H9 (cell line): ENCODE results near the gene DPF3. TPM values are rescaled to one million over a fixed set of nuclear protein-coding genes. Genes with fewer than 3 reads are reported as not detected.

Source experiments
- DNase-seq: peaks from one replicate; pipeline ENCODE4 v3.0.0-alpha.2; 2017
- H2AFZ ChIP-seq: one replicate; pipeline ENCODE4 v1.6.1; 2013; ENCODE audit warnings: mild to moderate bottlenecking, low read length, control low read depth, moderate library complexity
- H2AK5ac ChIP-seq: 2 replicates; pipeline ENCODE4 v1.6.1; 2013; ENCODE audit warnings: low read length, control low read depth, mixed read lengths; ENCODE audit not compliant: insufficient read length
- H2BK120ac ChIP-seq: one replicate; pipeline ENCODE4 v1.6.1; 2013; ENCODE audit warnings: low read depth, mild to moderate bottlenecking, low read length, control low read depth, inconsistent platforms; ENCODE audit not compliant: poor library complexity, severe bottlenecking
- H2BK12ac ChIP-seq: 2 replicates; pipeline ENCODE4 v1.6.1; 2013; ENCODE audit warnings: low read length, control low read depth, mixed read lengths, low read depth; ENCODE audit not compliant: insufficient read length
- H2BK15ac ChIP-seq: 2 replicates; pipeline ENCODE4 v1.6.1; 2013; ENCODE audit warnings: low read depth, low read length, control low read depth
- H2BK20ac ChIP-seq: one replicate; pipeline ENCODE4 v1.6.1; 2013; ENCODE audit warnings: low read depth, mild to moderate bottlenecking, low read length, control low read depth, inconsistent platforms; ENCODE audit not compliant: poor library complexity, severe bottlenecking
- H2BK5ac ChIP-seq: 2 replicates; pipeline ENCODE4 v1.6.1; 2013; ENCODE audit warnings: low read length, control low read depth, mixed read lengths; ENCODE audit not compliant: insufficient read length
- H3K14ac ChIP-seq: 2 replicates; pipeline ENCODE4 v1.6.1; 2013; ENCODE audit warnings: low read length, control low read depth; ENCODE audit not compliant: insufficient read depth
- H3K18ac ChIP-seq: 2 replicates; pipeline ENCODE4 v1.6.1; 2013; ENCODE audit warnings: low read depth, mild to moderate bottlenecking, mixed read lengths, low read length, control low read depth; ENCODE audit not compliant: insufficient read length
- H3K23ac ChIP-seq: 2 replicates; pipeline ENCODE4 v1.6.1; 2013; ENCODE audit warnings: low read length, control low read depth, mixed read lengths, low read depth; ENCODE audit not compliant: insufficient read length
- H3K23me2 ChIP-seq: 2 replicates; pipeline ENCODE4 v1.6.1; 2013; ENCODE audit warnings: low read depth, mild to moderate bottlenecking, mixed read lengths, low read length, control low read depth; ENCODE audit not compliant: insufficient read length, poor library complexity, severe bottlenecking
- H3K27ac ChIP-seq: 2 replicates; pipeline ENCODE4 v1.5.1; 2013; ENCODE audit warnings: low read length, control low read depth, mixed read lengths, low read depth; ENCODE audit not compliant: insufficient read length
- H3K27me3 ChIP-seq: 2 replicates; pipeline ENCODE4 v1.6.1; 2013; ENCODE audit warnings: low read length, control low read depth, inconsistent platforms; ENCODE audit not compliant: insufficient read depth
- H3K4ac ChIP-seq: 2 replicates; pipeline ENCODE4 v1.6.1; 2013; ENCODE audit warnings: low read depth, mild to moderate bottlenecking, control low read depth, inconsistent platforms, low read length, moderate library complexity
- H3K4me1 ChIP-seq: 2 replicates; pipeline ENCODE4 v1.6.1; 2013; ENCODE audit warnings: low read length, control low read depth, inconsistent platforms; ENCODE audit not compliant: insufficient read depth
- H3K4me2 ChIP-seq: 2 replicates; pipeline ENCODE4 v1.6.1; 2013; ENCODE audit warnings: low read length, control low read depth, mixed read lengths; ENCODE audit not compliant: insufficient read length, insufficient read depth
- H3K56ac ChIP-seq: 2 replicates; pipeline ENCODE4 v1.6.1; 2013; ENCODE audit warnings: low read depth, mild to moderate bottlenecking, mixed read lengths, low read length, control low read depth; ENCODE audit not compliant: insufficient read length
- H3K79me1 ChIP-seq: 2 replicates; pipeline ENCODE4 v1.6.1; 2013; ENCODE audit warnings: low read depth, mild to moderate bottlenecking, moderate library complexity, low read length, control low read depth, inconsistent platforms; ENCODE audit not compliant: insufficient read depth, poor library complexity, severe bottlenecking
- H3K79me2 ChIP-seq: 2 replicates; pipeline ENCODE4 v1.6.1; 2013; ENCODE audit warnings: low read length, control low read depth, inconsistent platforms; ENCODE audit not compliant: insufficient read depth
- H3K9ac ChIP-seq: 2 replicates; pipeline ENCODE4 v1.6.1; 2013; ENCODE audit warnings: low read length, control low read depth, mixed read lengths; ENCODE audit not compliant: insufficient read length; ENCODE audit errors: extremely low read depth
- H3K9me3 ChIP-seq: one replicate; pipeline ENCODE4 v1.6.1; 2013; ENCODE audit warnings: low read depth, low read length, inconsistent platforms; ENCODE audit not compliant: control insufficient read depth
- H3T11ph ChIP-seq: one replicate; pipeline ENCODE4 v1.6.1; 2013; ENCODE audit warnings: mild to moderate bottlenecking, low read length, control low read depth, inconsistent platforms
- H4K20me1 ChIP-seq: one replicate; pipeline ENCODE4 v1.6.1; 2013; ENCODE audit not compliant: control insufficient read depth, insufficient read length, insufficient read depth
- H4K5ac ChIP-seq: 2 replicates; pipeline ENCODE4 v1.6.1; 2013; ENCODE audit warnings: low read depth, mild to moderate bottlenecking, mixed read lengths, low read length, control low read depth; ENCODE audit not compliant: insufficient read length
- H4K8ac ChIP-seq: replicated peaks from 2 replicates; pipeline ENCODE4 v1.6.1; 2013; ENCODE audit warnings: low read length, control low read depth, mixed read lengths, low read depth; ENCODE audit not compliant: insufficient read length
- H4K91ac ChIP-seq: 2 replicates; pipeline ENCODE4 v1.6.1; 2013; ENCODE audit warnings: low read depth, mild to moderate bottlenecking, moderate library complexity, mixed read lengths, low read length, control low read depth; ENCODE audit not compliant: insufficient read length
- H3K27ac Mint-ChIP-seq, 3 experiments: 2 replicates in 2 of 3; 3 replicates in 1 of 3; pipeline ENCODE4 v1.8.0; 2020 to 2021; ENCODE audit warnings: mixed read lengths in 3 of 3, mild to moderate bottlenecking in 1 of 3, moderate library complexity in 1 of 3
- H3K27me3 Mint-ChIP-seq: 2 replicates; pipeline ENCODE4 v1.8.0; 2021; ENCODE audit warnings: low read depth, mild to moderate bottlenecking, moderate library complexity, mixed read lengths
- H3K36me3 Mint-ChIP-seq, 3 experiments: 2 replicates in 2 of 3; 3 replicates in 1 of 3; pipeline ENCODE4 v1.8.0; 2020 to 2021; ENCODE audit warnings: low read depth in 3 of 3, mixed read lengths in 3 of 3; ENCODE audit not compliant: insufficient read depth in 1 of 3
- H3K4me1 Mint-ChIP-seq, 2 experiments: 2 replicates each; pipeline ENCODE4 v1.8.0; 2020; ENCODE audit warnings: mixed read lengths in 2 of 2
- H3K4me3 Mint-ChIP-seq, 2 experiments: 2 replicates in 1 of 2; 3 replicates in 1 of 2; pipeline ENCODE4 v1.8.0; 2020 to 2021; ENCODE audit warnings: mild to moderate bottlenecking in 2 of 2, mixed read lengths in 2 of 2, moderate library complexity in 1 of 2
- H3K9me3 Mint-ChIP-seq, 2 experiments: 2 replicates in 1 of 2; 3 replicates in 1 of 2; pipeline ENCODE4 v1.8.0; 2020; ENCODE audit warnings: mild to moderate bottlenecking in 2 of 2, mixed read lengths in 2 of 2, moderate library complexity in 1 of 2
- WGBS: extraction: QIAGEN DNeasy Blood & Tissue Kit; methylation state at CpG from one replicate; pipeline ENCODE4 v1.1.7; 2013; ENCODE audit warnings: missing lambda C conversion rate, low lambda C conversion rate, mixed read lengths; ENCODE audit not compliant: insufficient read length; ENCODE audit errors: extremely low coverage; 5-methylcytosine and 5-hydroxymethylcytosine counted together
- total RNA-seq: library from RNA; stranded (reverse); gene quantifications from 2 replicates; pipeline ENCODE4 v1.2.1, GENCODE V29; 2021
- TF ChIP-seq, protein P1 (sequence below): fragments of 200-600 bp; sonication (generic); conservative IDR thresholded peaks from 3 replicates; pipeline ENCODE4 v1.8.0; 2021; ENCODE audit warnings: antibody characterized with exemption, mild to moderate bottlenecking

DPF3 gene
- total RNA-seq, 1 experiment from 2014 or later: not detected

DNA sequence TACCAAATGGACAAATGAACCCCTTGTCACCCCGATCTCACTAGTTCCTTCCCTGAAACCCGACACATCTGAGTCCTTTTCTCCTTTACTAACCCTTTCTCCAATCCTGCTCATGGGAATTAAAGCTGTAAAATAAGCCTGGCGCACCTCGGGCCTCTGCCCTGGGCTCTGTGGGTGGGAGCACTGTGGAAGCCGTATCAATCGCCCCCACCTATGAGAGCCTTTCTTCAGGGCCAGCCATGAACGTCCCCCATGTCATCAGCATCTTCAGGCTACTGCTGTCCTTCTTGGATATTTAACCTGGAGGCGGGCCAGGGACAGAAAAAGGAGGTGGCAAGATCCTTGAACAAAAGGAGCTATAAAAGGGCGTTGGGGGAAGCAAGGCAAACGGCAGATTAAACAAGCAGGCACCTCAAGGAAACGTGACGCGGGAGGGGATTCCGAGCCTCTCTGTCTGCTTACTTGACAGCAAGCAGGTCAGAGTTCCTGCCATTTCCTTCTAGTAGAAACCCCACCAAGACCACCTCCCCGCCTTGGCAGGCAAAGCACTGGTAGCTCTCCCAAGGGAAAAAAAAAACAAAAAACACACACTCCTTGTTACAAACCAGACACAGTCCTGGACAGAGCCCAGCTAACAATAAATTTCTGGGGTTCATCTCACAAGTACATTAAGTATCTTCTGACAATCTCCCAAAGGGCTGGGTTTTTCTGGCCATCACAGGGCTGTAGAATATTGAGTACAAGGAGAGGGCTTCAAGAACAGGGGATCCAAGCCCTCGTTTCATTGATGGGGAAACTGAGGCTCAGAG, 62.9 kb downstream of the DPF3 start:
- Histone ChIP-seq H2BK5ac (no peak overlapping the region), H3K27ac (no peak overlapping the region), H2BK120ac (no peak overlapping the region), H4K20me1 (no peaks in the 10 kb centered on the region), H3K79me2 (no peaks in the 10 kb centered on the region), H4K5ac (no peak overlapping the region), H4K91ac (no peak overlapping the region), H3K9me3 (no peaks in the 10 kb centered on the region), H3K18ac (no peak overlapping the region), H2AFZ (peak overlapping the region; percentile 1), H3K79me1 (no peaks in the 10 kb centered on the region), H2AK5ac (no peak overlapping the region), H3K56ac (no peak overlapping the region), H2BK15ac (no peak overlapping the region), H3K4me1 (no peaks in the 10 kb centered on the region), H3K9ac (no peak overlapping the region), H3K4me2 (no peak overlapping the region), H2BK20ac (no peak overlapping the region), H3K4ac (no peak overlapping the region), H3K23ac (no peak overlapping the region), H3K27me3 (no peaks in the 10 kb centered on the region), H3K14ac (peak overlapping the region; percentile 17; the same call in 1 of the 2 replicates), H2BK12ac (no peak overlapping the region), H3T11ph (no peak overlapping the region), H3K23me2 (no peaks in the 10 kb centered on the region), H4K8ac (no peak overlapping the region)
- DNase-seq: no peak
- peaks cover 13 to 15% of the 10 kb centered on the region in 2 experiments; a peak in 3 of 4 replicates for H3K4me1 Mint-ChIP-seq
- TF ChIP-seq, protein P1, sequence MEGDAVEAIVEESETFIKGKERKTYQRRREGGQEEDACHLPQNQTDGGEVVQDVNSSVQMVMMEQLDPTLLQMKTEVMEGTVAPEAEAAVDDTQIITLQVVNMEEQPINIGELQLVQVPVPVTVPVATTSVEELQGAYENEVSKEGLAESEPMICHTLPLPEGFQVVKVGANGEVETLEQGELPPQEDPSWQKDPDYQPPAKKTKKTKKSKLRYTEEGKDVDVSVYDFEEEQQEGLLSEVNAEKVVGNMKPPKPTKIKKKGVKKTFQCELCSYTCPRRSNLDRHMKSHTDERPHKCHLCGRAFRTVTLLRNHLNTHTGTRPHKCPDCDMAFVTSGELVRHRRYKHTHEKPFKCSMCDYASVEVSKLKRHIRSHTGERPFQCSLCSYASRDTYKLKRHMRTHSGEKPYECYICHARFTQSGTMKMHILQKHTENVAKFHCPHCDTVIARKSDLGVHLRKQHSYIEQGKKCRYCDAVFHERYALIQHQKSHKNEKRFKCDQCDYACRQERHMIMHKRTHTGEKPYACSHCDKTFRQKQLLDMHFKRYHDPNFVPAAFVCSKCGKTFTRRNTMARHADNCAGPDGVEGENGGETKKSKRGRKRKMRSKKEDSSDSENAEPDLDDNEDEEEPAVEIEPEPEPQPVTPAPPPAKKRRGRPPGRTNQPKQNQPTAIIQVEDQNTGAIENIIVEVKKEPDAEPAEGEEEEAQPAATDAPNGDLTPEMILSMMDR: no peak
- WGBS: no CpG with 5 or more reads among the region's 16 CpGs
- peak overlapping the region in 1 of 3 experiments; percentile 64; a peak in 1 of 7 replicates for H3K27ac Mint-ChIP-seq
- H3K27me3 Mint-ChIP-seq: peaks cover 22% of the 10 kb centered on the region
- no peaks in the 10 kb centered on the region for H3K9me3 Mint-ChIP-seq
- H3K36me3 Mint-ChIP-seq: no peaks in the 10 kb centered on the region
- no peak overlapping the region for H3K4me3 Mint-ChIP-seq
